NB4 (cell line): ENCODE measurements around the gene ATP6V0A4.

Source experiments
- DNase-seq: peaks from one replicate; pipeline ENCODE4 v3.0.0; 2010; ENCODE audit warnings: low read depth
- H3K4me3 ChIP-seq: one replicate; pipeline ENCODE4 v1.5.1; 2011; ENCODE audit warnings: mild to moderate bottlenecking, low read depth, low read length, moderate library complexity
- CTCF ChIP-seq: IDR thresholded peaks from one replicate; pipeline ENCODE4 v1.5.1; 2012; ENCODE audit warnings: low read depth, low read length
- MAX ChIP-seq: IDR thresholded peaks from 2 replicates; pipeline ENCODE4 v1.6.1; 2011; ENCODE audit warnings: low read depth, low read length
- MYC ChIP-seq: IDR thresholded peaks from 2 replicates; pipeline ENCODE4 v1.6.1; 2011; ENCODE audit warnings: low read depth, low read length
- POLR2A ChIP-seq: IDR thresholded peaks from 2 replicates; pipeline ENCODE4 v1.6.1; 2011; ENCODE audit warnings: mild to moderate bottlenecking; ENCODE audit not compliant: insufficient read length; ENCODE audit errors: extremely low read depth

The ATP6V0A4 gene

DNA sequence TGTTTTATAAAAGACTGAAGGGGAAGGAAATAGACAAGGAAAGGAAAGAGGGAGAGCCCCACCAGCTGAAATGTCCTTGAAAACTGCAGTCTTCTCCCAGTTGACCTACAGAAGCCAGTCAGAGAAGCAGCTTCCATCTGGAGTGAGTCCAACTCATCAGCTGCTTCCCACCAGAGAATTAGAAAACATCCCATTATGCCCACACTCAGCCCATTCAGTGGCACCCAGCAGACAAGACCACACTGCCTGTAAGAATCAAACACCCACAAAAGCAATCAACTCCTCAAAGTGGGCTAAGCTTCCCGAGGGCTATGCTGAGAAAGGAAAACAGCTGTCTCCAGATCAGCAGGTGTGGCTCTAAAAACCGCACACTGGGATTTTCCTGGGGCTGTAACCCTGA lies 29.8 kb downstream of the ATP6V0A4 start:
- no peak for DNase-seq
- no peak overlapping the region for H3K4me3 ChIP-seq
- TF ChIP-seq MYC, result no peak
- TF ChIP-seq MAX, result no peak
- no peak for TF ChIP-seq CTCF
- TF ChIP-seq POLR2A, result no peak

DNA sequence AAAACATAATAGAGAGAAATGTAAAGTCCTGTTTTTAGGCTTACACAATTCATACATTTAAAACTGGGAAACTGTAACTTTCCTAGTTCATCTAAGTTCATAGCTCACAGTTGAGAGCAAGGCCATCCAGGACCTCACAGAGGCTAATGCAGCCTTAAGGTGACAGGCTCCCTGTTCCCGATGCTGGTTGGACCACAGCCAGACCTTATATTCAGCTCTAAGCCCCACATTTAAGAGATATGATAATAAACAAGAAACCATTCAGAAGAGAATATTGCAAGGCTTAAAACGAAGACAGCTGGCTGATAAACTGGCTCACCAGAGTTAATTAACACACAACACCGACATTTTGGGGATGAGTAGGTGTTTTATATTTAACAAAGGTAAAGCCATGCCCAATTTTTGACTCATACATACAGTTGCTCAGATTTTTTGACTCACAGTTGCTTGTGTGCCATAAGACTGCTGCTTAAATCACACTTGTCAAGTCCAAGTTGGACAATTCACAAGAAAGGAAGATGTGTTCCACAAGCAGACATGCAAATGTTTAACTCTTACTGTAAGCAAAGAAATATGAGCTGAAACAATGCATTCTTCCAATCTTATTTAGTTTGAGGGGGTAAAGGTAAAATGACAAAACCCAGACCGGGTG lies 41.3 kb downstream of the ATP6V0A4 start:
- no peak overlapping the region for H3K4me3 ChIP-seq
- no peak for TF ChIP-seq CTCF
- no peak for TF ChIP-seq MYC
- TF ChIP-seq POLR2A, result no peak
- no peak for TF ChIP-seq MAX
- no peak for DNase-seq

DNA sequence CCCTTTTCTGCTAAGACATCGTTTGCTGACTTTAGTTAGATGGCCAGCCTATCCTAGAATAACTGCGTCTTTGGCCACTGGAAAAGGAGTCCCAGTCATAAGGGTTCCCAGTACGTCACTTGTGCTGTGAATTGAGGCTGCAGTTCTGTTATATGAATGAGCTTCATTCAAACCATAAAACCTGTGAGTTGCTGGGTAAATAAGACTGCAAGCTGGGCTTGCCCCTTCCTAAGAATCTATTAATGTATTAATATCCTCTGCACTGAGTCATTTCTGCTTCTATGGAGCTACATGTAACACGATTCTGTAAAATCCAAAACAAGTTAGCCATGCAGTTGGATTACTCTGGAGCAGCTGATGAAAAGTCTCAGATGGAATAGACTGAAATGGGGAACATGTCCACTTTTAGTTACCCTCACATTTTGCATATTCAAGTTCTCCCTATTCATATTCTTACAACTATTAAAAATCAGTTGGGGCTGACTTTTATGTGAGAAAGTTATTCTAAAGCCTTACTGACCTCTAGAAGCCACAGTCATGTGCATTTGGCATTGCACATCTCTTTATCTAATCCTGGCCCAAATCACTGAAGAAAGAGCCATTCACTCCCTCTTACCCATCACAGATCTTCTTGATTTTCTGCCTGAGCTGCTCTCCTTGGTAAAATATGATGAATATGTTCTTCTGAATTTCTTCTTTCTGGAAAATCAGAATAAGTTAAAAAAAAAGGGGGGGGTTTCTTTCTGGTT lies 42.0 kb downstream of the ATP6V0A4 start:
- no peak for DNase-seq
- no peak for TF ChIP-seq CTCF
- no peak overlapping the region for H3K4me3 ChIP-seq

DNA sequence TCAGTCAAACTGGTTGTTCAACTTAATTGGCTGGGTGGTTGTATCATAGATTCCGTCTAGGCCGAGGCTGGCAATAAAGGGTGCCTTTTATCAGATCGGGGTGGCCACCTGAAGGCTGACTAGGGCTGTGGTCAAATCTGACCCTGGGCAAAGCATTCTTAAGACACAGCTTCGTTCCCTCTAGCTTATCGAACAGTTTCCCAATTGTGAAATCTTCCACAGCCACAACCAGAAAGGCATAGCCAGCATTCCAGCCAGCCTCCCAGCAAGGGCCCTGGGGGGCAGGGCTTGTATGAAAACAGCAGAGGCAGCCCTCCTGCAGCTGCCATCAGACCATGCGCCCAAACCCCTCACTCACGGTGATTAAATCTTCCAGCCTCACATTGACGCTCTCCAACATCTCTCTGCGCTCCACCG lies 42.7 kb downstream of the ATP6V0A4 start:
- TF ChIP-seq MYC (no peak), MAX (no peak), CTCF (no peak), POLR2A (no peak)
- no peak for DNase-seq
- no peak overlapping the region for H3K4me3 ChIP-seq

- no peak for DNase-seq
- no peak for TF ChIP-seq POLR2A
- TF ChIP-seq CTCF, result no peak
- TF ChIP-seq MYC, result no peak
- no peak overlapping the region for H3K4me3 ChIP-seq
Measured at GRCh38 chr7:138753610-138754009, 44.4 kb downstream of the ATP6V0A4 start.

GRCh38 chr7:138753150-138753518 lies 44.9 kb downstream of the ATP6V0A4 start:
- no peak overlapping the region for H3K4me3 ChIP-seq
- TF ChIP-seq MAX (no peak), POLR2A (no peak), MYC (no peak), CTCF (no peak)
- no peak for DNase-seq
